ENCODE results near the gene RPS8.
A peak's percentile ranks its signal among the peaks of the same experiment; 100 is the strongest.

Gene RPS8

DNA sequence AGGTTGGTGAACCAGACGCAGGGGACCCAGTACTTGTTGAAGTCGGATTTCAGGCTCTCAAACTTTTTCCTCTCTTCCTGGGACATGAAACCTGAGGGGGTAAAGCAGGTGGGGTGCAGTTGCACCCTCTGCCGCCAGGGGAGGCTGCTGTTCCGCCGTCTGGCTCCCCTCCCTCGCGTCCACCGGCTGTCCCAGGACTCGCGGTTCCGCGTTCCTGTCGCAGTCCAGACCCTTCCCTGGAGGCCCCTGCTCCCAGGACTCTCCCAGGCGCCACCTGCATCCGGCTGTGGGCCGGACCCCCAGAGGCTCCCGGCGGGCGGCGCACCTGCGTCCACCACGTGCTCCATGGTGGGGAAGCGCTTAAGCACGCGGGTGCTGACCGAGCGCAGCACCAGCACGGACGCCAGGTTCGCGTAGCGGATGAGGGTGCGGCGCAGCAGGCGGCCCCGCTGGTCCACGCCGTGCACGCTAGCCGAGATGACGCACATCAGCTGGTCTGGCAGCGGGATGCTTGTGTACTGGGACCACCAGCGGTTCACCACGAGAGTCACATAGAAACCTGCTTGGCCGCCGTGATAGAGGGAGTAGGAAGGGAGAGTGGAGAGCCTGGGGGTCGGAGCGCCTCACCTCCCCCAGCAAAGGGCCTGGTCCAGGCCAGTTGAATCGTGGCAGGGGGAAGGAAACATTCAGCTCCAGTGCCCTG is 10.9 kb downstream of the RPS8 start:
- TF ChIP-seq, protein P1, sequence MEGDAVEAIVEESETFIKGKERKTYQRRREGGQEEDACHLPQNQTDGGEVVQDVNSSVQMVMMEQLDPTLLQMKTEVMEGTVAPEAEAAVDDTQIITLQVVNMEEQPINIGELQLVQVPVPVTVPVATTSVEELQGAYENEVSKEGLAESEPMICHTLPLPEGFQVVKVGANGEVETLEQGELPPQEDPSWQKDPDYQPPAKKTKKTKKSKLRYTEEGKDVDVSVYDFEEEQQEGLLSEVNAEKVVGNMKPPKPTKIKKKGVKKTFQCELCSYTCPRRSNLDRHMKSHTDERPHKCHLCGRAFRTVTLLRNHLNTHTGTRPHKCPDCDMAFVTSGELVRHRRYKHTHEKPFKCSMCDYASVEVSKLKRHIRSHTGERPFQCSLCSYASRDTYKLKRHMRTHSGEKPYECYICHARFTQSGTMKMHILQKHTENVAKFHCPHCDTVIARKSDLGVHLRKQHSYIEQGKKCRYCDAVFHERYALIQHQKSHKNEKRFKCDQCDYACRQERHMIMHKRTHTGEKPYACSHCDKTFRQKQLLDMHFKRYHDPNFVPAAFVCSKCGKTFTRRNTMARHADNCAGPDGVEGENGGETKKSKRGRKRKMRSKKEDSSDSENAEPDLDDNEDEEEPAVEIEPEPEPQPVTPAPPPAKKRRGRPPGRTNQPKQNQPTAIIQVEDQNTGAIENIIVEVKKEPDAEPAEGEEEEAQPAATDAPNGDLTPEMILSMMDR (IDR thresholded peaks at IDR 0.05), result peak; percentile 66

DNA sequence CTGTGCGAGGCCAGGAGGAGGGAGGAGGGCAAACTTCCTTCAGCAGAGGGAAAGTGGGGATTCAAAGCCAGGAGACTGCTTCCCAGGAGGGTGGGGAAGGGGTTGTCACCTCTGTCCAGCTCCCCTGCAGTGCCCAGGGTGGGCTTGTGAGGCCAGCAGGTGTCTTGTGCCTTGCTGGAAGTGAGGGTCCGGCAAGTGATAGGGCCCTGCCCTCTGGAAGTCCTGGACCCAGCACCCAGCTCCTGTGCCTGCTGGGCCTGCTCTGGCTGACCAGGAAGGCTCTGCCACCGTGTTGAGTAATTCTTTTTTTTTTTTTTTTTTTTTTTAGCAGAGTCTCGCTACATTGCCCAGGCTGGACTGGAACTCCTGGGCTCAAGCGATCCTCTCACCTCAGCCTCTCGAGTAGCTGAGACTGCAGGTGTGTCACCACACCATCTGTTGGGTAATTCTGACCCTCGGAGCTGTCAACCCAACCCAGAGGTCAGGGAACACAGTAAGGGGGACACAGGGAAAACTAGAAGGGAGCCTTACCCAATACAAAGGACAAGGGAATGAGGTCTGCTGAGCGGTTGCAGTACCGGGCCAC is 11.6 kb downstream of the RPS8 start:
- TF ChIP-seq, protein P1 (IDR thresholded peaks at IDR 0.05), result no peak

DNA sequence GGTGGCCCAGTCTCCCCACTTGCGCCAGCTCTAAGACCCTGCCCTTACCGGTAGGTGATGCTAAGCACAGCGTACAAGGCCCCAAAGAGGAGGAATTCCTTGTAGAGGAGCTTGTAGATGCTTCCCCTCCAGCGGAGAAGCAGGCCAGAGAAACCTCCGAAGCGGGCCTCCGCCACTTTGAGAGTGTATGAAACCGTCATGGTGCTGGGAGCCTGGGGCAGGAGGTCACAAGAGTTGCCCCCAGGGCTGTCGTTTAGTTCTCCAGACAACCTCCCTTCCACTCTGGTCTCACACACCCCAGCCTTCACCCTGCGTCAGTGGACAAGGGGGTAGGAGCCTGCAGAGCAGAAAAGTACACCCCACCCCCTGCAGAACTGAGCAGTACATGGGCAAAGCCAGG is 12.2 kb downstream of the RPS8 start:
- TF ChIP-seq, protein P1 (IDR thresholded peaks at IDR 0.05), result no peak

DNA sequence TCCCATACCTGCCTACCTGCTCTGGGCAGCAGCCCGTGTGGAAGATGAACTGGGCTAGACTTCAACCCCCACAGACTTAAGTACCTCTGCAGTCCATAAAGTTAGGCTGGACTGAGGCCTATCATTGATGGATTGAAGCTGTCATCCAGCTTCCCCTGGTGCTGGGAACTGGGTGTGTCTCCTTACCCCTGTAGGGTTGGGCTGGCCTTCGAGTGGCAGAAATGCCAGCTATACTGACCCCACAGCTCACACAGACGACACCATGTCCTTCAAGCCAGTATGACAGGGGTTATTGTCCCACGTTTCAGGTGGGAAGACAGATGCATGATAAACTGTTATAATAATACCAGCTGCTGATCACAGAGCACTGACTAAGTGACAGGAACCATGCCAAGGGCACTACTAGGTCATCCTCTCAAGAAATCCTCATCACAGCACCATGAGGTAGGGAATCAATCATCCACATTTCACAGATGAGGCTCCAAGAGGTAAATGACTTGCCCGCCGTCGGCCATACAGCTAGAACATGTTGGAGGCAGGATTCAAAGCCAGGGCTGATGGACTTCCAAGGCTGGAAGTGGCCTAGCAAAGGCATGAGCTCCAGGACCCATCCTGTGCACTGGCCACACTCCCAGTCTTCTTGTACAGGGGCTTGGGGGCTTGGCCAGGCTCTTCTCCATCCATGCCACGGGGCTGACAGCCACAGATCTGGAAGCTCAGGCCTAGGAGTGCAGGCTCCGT is 12.9 kb downstream of the RPS8 start, which contains the start of gene BEST4:
BEST4 (minus strand) TSS at position 51 of the 741 bp plus-strand sequence. CDS start 465 bp downstream, outside the sequence.
- TF ChIP-seq, protein P1 (IDR thresholded peaks at IDR 0.05), result no peak

DNA sequence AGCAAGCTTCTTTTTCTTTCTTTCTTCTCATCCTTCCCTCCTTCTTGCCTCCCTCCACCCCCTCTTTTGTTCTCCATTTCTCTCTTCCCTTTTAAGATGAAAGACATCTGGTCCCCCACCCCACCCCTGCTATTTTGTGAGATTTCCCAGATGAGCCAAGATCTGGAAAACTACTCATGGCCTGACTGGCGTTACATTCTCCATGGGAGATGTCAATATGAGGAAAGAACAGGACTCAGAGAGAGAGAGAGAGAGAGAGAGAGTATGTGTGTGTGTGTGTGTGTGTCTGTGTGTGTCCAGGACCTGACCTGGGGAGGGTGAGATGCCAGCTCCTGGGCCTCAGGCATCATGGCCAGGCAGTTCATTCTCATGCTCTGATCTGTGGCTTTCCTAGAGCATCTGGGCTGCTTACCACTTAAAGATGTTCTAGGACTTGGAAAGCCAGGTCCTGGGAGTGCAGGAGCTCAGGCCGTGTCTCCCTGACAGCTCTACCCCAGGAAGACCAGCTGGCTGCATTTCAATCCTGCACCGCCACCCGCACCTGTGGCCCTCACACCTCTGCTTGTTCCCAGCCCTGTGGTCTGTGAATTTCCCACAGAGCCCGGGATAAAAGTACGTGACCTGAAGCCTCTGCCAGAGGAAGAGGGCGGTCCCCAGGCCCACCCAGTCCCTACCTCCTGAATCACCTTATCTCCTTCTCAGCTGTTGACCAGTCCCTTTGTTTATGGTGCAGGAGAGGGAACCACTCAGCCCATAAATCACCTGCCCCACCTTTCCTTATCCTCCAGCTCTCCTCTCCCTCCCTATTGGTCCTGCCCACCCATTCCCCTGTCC is 15.8 kb downstream of the RPS8 start:
- TF ChIP-seq, protein P1 (IDR thresholded peaks at IDR 0.05), result no peak

DNA sequence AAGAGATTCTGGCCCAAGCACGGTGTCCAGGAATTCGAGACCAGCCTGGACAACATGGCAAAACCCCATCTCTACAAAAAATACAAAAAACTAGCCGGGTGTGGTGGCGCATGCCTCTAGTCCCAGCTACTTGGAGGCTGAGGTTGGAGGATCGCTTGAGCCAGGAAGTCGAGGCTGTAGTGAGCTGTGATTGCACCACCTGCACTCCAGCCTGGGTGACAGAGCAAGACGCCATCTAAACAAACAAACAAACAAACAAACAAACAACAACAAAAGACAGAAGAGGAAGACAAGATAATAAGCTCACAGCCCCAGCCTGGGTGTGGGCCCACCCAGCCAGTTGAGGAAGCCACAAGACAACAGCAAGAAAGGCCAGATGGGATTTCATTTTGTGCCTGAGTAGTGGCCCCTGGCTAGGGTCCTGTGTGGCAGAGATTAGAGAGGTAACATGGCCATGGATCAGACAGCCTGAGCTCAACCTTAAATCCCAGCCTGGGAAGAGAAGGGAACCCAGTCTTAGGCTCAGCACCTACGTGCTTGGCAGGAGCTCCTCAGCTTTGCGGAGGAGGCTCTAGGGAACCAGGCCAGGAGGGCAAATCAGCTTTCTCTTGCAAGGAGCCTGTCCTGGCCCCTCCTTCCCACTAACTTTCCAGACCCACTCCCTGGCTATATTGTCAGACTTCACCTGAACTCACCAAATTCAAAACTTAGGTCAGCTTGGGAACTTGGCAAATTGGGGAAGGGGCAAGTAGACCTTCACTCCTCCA is 17.6 kb downstream of the RPS8 start:
- TF ChIP-seq, protein P1 (IDR thresholded peaks at IDR 0.05), result no peak
